Neural cell (in vitro differentiated cells): Measurements from ENCODE around the gene SLC28A1.

ENCODE experiments used
- EP300 ChIP-seq: fragments of 450-650 bp; conservative IDR thresholded peaks from 2 replicates; pipeline ENCODE4 v1.6.1; 2014; ENCODE audit warnings: antibody characterized with exemption, mild to moderate bottlenecking, moderate library complexity; ENCODE audit not compliant: poor library complexity, severe bottlenecking
- EZH2 ChIP-seq: fragments of 200-600, 300-800 bp; shearing (Covaris generic), sonication (generic); IDR thresholded peaks from 2 replicates; pipeline ENCODE4 v1.6.1; 2014; ENCODE audit warnings: antibody characterized with exemption, low read length, borderline replicate concordance, mild to moderate bottlenecking; ENCODE audit not compliant: insufficient read depth, poor library complexity, severe bottlenecking
- MXI1 ChIP-seq: fragments of 450-650 bp; conservative IDR thresholded peaks from 2 replicates; pipeline ENCODE4 v1.6.1; 2014; ENCODE audit warnings: antibody characterized with exemption, mild to moderate bottlenecking; ENCODE audit not compliant: poor library complexity, severe bottlenecking
- POLR2AphosphoS5 ChIP-seq: IDR thresholded peaks from 2 replicates; pipeline ENCODE4 v1.6.1; 2012
- RAD21 ChIP-seq: fragments of 450-650 bp; conservative IDR thresholded peaks from 2 replicates; pipeline ENCODE4 v1.6.1; 2014; ENCODE audit warnings: antibody characterized with exemption, mild to moderate bottlenecking, moderate library complexity
- SMC3 ChIP-seq: fragments of 450-650 bp; conservative IDR thresholded peaks from 2 replicates; pipeline ENCODE4 v1.6.1; 2014; ENCODE audit warnings: antibody characterized with exemption, mild to moderate bottlenecking, moderate library complexity; ENCODE audit not compliant: poor library complexity
- TAF1 ChIP-seq: IDR thresholded peaks from 2 replicates; pipeline ENCODE4 v1.6.1; 2012; ENCODE audit warnings: low read depth
- TF ChIP-seq, protein P1 (sequence below): fragments of 450-650 bp; IDR thresholded peaks from 2 replicates; pipeline ENCODE4 v1.5.1; 2014; ENCODE audit warnings: antibody characterized with exemption, mild to moderate bottlenecking, moderate library complexity; ENCODE audit not compliant: poor library complexity, severe bottlenecking
- TF ChIP-seq, protein P2 (sequence below): IDR thresholded peaks from 2 replicates; pipeline ENCODE4 v1.6.1; 2012; ENCODE audit warnings: borderline replicate concordance

DNA sequence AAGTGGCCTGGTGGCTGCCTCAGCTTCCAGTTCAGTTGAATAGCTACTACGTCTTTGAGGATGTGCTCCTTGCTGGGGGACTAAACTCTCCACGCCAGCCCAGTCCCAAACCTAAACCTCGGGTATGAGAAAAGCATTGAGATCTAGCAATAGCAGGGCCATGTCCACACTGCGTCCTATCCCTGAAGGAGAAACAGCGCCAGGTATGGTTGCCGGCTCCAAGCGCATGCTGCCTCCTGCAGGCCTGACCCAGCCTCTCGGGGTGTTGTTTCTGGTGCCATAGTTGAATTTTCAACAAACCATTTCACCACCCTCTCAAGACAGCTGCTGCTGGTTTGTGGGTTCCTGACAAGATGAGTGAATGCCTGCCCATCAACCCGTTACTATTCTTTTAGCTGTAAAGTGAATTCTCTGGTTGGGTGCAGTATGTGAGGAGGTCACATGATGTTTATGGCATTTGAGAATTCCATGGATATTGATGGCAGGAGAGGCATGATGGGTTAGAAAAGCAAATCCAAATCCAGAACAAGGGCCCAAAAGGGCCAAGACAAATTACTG is 13.0 kb upstream of the SLC28A1 start:
- TF ChIP-seq, protein P1, sequence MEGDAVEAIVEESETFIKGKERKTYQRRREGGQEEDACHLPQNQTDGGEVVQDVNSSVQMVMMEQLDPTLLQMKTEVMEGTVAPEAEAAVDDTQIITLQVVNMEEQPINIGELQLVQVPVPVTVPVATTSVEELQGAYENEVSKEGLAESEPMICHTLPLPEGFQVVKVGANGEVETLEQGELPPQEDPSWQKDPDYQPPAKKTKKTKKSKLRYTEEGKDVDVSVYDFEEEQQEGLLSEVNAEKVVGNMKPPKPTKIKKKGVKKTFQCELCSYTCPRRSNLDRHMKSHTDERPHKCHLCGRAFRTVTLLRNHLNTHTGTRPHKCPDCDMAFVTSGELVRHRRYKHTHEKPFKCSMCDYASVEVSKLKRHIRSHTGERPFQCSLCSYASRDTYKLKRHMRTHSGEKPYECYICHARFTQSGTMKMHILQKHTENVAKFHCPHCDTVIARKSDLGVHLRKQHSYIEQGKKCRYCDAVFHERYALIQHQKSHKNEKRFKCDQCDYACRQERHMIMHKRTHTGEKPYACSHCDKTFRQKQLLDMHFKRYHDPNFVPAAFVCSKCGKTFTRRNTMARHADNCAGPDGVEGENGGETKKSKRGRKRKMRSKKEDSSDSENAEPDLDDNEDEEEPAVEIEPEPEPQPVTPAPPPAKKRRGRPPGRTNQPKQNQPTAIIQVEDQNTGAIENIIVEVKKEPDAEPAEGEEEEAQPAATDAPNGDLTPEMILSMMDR = no peak
- TF ChIP-seq, protein P2, sequence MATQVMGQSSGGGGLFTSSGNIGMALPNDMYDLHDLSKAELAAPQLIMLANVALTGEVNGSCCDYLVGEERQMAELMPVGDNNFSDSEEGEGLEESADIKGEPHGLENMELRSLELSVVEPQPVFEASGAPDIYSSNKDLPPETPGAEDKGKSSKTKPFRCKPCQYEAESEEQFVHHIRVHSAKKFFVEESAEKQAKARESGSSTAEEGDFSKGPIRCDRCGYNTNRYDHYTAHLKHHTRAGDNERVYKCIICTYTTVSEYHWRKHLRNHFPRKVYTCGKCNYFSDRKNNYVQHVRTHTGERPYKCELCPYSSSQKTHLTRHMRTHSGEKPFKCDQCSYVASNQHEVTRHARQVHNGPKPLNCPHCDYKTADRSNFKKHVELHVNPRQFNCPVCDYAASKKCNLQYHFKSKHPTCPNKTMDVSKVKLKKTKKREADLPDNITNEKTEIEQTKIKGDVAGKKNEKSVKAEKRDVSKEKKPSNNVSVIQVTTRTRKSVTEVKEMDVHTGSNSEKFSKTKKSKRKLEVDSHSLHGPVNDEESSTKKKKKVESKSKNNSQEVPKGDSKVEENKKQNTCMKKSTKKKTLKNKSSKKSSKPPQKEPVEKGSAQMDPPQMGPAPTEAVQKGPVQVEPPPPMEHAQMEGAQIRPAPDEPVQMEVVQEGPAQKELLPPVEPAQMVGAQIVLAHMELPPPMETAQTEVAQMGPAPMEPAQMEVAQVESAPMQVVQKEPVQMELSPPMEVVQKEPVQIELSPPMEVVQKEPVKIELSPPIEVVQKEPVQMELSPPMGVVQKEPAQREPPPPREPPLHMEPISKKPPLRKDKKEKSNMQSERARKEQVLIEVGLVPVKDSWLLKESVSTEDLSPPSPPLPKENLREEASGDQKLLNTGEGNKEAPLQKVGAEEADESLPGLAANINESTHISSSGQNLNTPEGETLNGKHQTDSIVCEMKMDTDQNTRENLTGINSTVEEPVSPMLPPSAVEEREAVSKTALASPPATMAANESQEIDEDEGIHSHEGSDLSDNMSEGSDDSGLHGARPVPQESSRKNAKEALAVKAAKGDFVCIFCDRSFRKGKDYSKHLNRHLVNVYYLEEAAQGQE = no peak
- TF ChIP-seq EP300 = no peak
- no peak for TF ChIP-seq SMC3
- TF ChIP-seq EZH2 = no peak
- no peak for TF ChIP-seq TAF1
- no peak for TF ChIP-seq POLR2AphosphoS5
- no peak for TF ChIP-seq MXI1
- TF ChIP-seq RAD21 = no peak
